GM18873 (cell line): Measurements from ENCODE around the gene CRABP2.

ENCODE experiments used
- ATAC-seq: cut with Tn5 transposase; IDR thresholded peaks from one replicate; pipeline ENCODE4 v1.9.1; 2021; ENCODE audit warnings: mild to moderate bottlenecking, moderate library complexity, moderate number of reproducible peaks; ENCODE audit not compliant: unreplicated experiment, low FRiP score

CRABP2 gene

GRCh38 chr1:156711011-156711817 lies 5.8 kb upstream of the CRABP2 start:
- no peak for ATAC-seq

- no peak for ATAC-seq
Measured at GRCh38 chr1:156709757-156710489, 4.5 kb upstream of the CRABP2 start.

- ATAC-seq = no peak
Measured at GRCh38 chr1:156709031-156709430, 3.6 kb upstream of the CRABP2 start.

- no peak for ATAC-seq
Measured at GRCh38 chr1:156708218-156708661, 2.9 kb upstream of the CRABP2 start.

- no peak for ATAC-seq
Measured at GRCh38 chr1:156707417-156708217, 2.2 kb upstream of the CRABP2 start.

- no peak for ATAC-seq
Measured at GRCh38 chr1:156706657-156707416, 1.5 kb upstream of the CRABP2 start.

GRCh38 chr1:156705918-156706656 lies 704 bp upstream of the CRABP2 start:
- no peak for ATAC-seq

GRCh38 chr1:156704930-156705320 lies 458 bp downstream of the CRABP2 start:
- no peak for ATAC-seq

- ATAC-seq = no peak
Measured at GRCh38 chr1:156704166-156704711, 1.1 kb downstream of the CRABP2 start.

- no peak for ATAC-seq
Measured at GRCh38 chr1:156703741-156704140, 1.6 kb downstream of the CRABP2 start.

GRCh38 chr1:156703336-156703735 lies 2.0 kb downstream of the CRABP2 start:
- no peak for ATAC-seq

- ATAC-seq = no peak
Measured at GRCh38 chr1:156700736-156701531, 4.4 kb downstream of the CRABP2 start.

GRCh38 chr1:156698995-156699394 lies 6.4 kb downstream of the CRABP2 start:
- ATAC-seq = no peak

GRCh38 chr1:156697481-156697880 lies 7.9 kb downstream of the CRABP2 start:
- no peak for ATAC-seq

- ATAC-seq = no peak
Measured at GRCh38 chr1:156696755-156697154, 8.6 kb downstream of the CRABP2 start.

GRCh38 chr1:156694690-156694962 lies 10.8 kb downstream of the CRABP2 start:
- no peak for ATAC-seq

- no peak for ATAC-seq
Measured at GRCh38 chr1:156693848-156694689, 11.3 kb downstream of the CRABP2 start.
